Mucosa of gallbladder (tissue), 1 donor: Measurements from ENCODE around the gene NUDT19. TPM values are rescaled to one million over a fixed set of nuclear protein-coding genes. Genes with fewer than 3 reads are reported as not detected.

ENCODE experiments used
- total RNA-seq: library from RNA; stranded (reverse); gene quantifications from one replicate; pipeline ENCODE4 v1.2.1, GENCODE V29; 2021
- donor health status: DM: no; HTN: no; CAD: no.

Gene NUDT19
- total RNA-seq, 1 donor from 2014 or later: 7.9 TPM

Other genes with a start within 250 kb of the NUDT19 start
- gene PDCD5, start 110.6 kb upstream of the NUDT19 start, total RNA-seq: 56.4 TPM
- gene ANKRD27, start 16.6 kb upstream of the NUDT19 start, total RNA-seq: 24.1 TPM
- 0.20 TPM for gene RGS9BP, start 16.0 kb upstream of the NUDT19 start, total RNA-seq
- gene TDRD12, start 27.9 kb downstream of the NUDT19 start, total RNA-seq: 1.4 TPM
- gene SLC7A9, start 177.9 kb downstream of the NUDT19 start, total RNA-seq: 0.32 TPM